Aorta (tissue), 5 donors: Measurements from ENCODE around the gene OLFM1. TPM values are rescaled to one million over a fixed set of nuclear protein-coding genes. Genes with fewer than 3 reads are reported as not detected.
"Not testable (repeated sequence)": the region's sequence is repeated elsewhere in the genome, so short reads cannot be mapped to it uniquely, and the experiment has no call there.

Experiments used
- ATAC-seq: fragments of 200-7000 bp; cut with Tn5 transposase; one replicate; pipeline ENCODE4 v1.9.1; 2022; ENCODE audit warnings: moderate library complexity; ENCODE audit not compliant: low FRiP score
- DNase-seq, 2 donors: peaks; one replicate each; pipeline ENCODE4 v3.0.0-alpha.2; 2020
- H3K27ac ChIP-seq, 2 donors: one replicate each; pipeline ENCODE4 v1.5.1; 2013; ENCODE audit warnings: low read length in 2 of 2, mild to moderate bottlenecking in 2 of 2, moderate library complexity in 2 of 2, control low read depth in 1 of 2, inconsistent platforms in 1 of 2, low read depth in 1 of 2
- H3K27me3 ChIP-seq, 2 donors: one replicate each; pipeline ENCODE4 v1.6.1; 2013; ENCODE audit warnings: control low read depth in 1 of 2, low read length in 1 of 2, mild to moderate bottlenecking in 1 of 2, moderate library complexity in 1 of 2; ENCODE audit not compliant: insufficient read depth in 2 of 2, control insufficient read depth in 1 of 2
- H3K36me3 ChIP-seq, 2 donors: one replicate each; pipeline ENCODE4 v1.6.1; 2013; ENCODE audit warnings: control low read depth in 1 of 2, low read length in 1 of 2, mild to moderate bottlenecking in 1 of 2; ENCODE audit not compliant: insufficient read depth in 2 of 2, control insufficient read depth in 1 of 2
- H3K4me1 ChIP-seq, 2 donors: one replicate each; pipeline ENCODE4 v1.6.1; 2013; ENCODE audit warnings: low read length in 2 of 2, control low read depth in 1 of 2, mild to moderate bottlenecking in 1 of 2, moderate library complexity in 1 of 2; ENCODE audit not compliant: insufficient read depth in 2 of 2, control insufficient read depth in 1 of 2
- H3K4me3 ChIP-seq, 2 donors: one replicate each; pipeline ENCODE4 v1.5.1; 2013; ENCODE audit warnings: low read length in 2 of 2, control low read depth in 1 of 2, mild to moderate bottlenecking in 1 of 2
- H3K9me3 ChIP-seq: one replicate; pipeline ENCODE4 v1.6.1; 2013; ENCODE audit warnings: mild to moderate bottlenecking, low read length; ENCODE audit not compliant: control insufficient read depth
- WGBS, 2 donors: extraction: QIAGEN DNeasy Blood & Tissue Kit; methylation state at CpG; one replicate each; pipeline ENCODE4 v1.1.7; 2013; 5-methylcytosine and 5-hydroxymethylcytosine counted together
- intact Hi-C, 2 donors: fragments of 100-400 bp; cut with DNase I; formaldehyde crosslinking; loops; one replicate each; pipeline versions ENCODE4 v1.14.2 to v1.15.0; 2022
- polyA plus RNA-seq, 2 donors: library from polyadenylated mRNA; stranded (reverse); fragments of 200-250 nt; gene quantifications; one replicate each; pipeline ENCODE4 v1.2.3, GENCODE V29; 2013
- total RNA-seq, 2 donors: library from RNA; stranded (reverse); fragmentation: NEBNext Ultra II Directional; extraction: Animal tissue kit (Norgen Biotek cat#: 25700); gene quantifications; one replicate each; pipeline ENCODE4 v1.2.1, GENCODE V29; 2021
- donor health status: healthy with polysubstance abuse.
- donor health status: Bipolar disorder and iron deficiency.
- donor health status: DM: no; HTN: no; CAD: no.
- donor health status: DM: no; HTN: no; CAD: no.
- donor health status: DM: yes; HTN: yes; CAD: no.

OLFM1 gene
- total and polyA plus RNA-seq, 4 donors = 3.5 to 63.0 (median 14.8) TPM

- Histone ChIP-seq H3K9me3 (peaks cover under 1% of the 10 kb centered on the region), H3K36me3 (no peaks in the 10 kb centered on the region), H3K27ac (no peak overlapping the region), H3K27me3 (no peaks in the 10 kb centered on the region), H3K4me3 (no peak overlapping the region), H3K4me1 (no peaks in the 10 kb centered on the region)
- no peak for DNase-seq
- intact Hi-C loops = no loop called here
- no peak for ATAC-seq
- 78 to 81% methylated on average over 9 of the region's 9 CpGs for WGBS, 2 donors
These were observed 57.8 kb downstream of the OLFM1 start for GRCh38 chr9:135145312-135145711.

- DNase-seq = no peak
- Histone ChIP-seq H3K4me1 (no peaks in the 10 kb centered on the region), H3K27ac (no peak overlapping the region), H3K9me3 (peaks cover 3% of the 10 kb centered on the region), H3K27me3 (no peaks in the 10 kb centered on the region), H3K36me3 (no peaks in the 10 kb centered on the region), H3K4me3 (no peak overlapping the region)
- 64 to 71% methylated on average over 4 of the region's 4 CpGs for WGBS, 2 donors
- intact Hi-C loops = no loop called here
- no peak for ATAC-seq
These were observed 58.8 kb downstream of the OLFM1 start for GRCh38 chr9:135146241-135146640.

GRCh38 chr9:135146766-135147473 is 59.5 kb downstream of the OLFM1 start:
- H3K27me3 ChIP-seq = no peaks in the 10 kb centered on the region
- intact Hi-C loops = no loop called here
- WGBS, 2 donors = 57 to 63% methylated on average over 16 of the region's 16 CpGs
- peaks cover 3% of the 10 kb centered on the region for H3K9me3 ChIP-seq
- no peak overlapping the region for H3K4me3 ChIP-seq
- no peaks in the 10 kb centered on the region for H3K4me1 ChIP-seq
- no peaks in the 10 kb centered on the region for H3K36me3 ChIP-seq
- ATAC-seq (no peak), DNase-seq (no peak)
- no peak overlapping the region for H3K27ac ChIP-seq

- intact Hi-C loops = no loop called here
- Histone ChIP-seq H3K27me3 (no peaks in the 10 kb centered on the region), H3K27ac (no peak overlapping the region), H3K9me3 (peaks cover 3% of the 10 kb centered on the region), H3K4me3 (no peak overlapping the region), H3K36me3 (no peaks in the 10 kb centered on the region), H3K4me1 (no peaks in the 10 kb centered on the region)
- ATAC-seq (no peak), DNase-seq (no peak)
- 72 to 75% methylated on average over 10 to 12 of the region's 12 CpGs for WGBS, 2 donors
These were observed 60.0 kb downstream of the OLFM1 start for GRCh38 chr9:135147474-135147805.

- intact Hi-C loops = no loop called here
These were observed 60.5 kb downstream of the OLFM1 start for GRCh38 chr9:135147938-135148337.

GRCh38 chr9:135148386-135148785 is 60.9 kb downstream of the OLFM1 start:
- Histone ChIP-seq H3K27ac (no peak overlapping the region), H3K27me3 (no peaks in the 10 kb centered on the region), H3K4me3 (no peak overlapping the region), H3K9me3 (peaks cover 3% of the 10 kb centered on the region), H3K4me1 (no peaks in the 10 kb centered on the region), H3K36me3 (no peaks in the 10 kb centered on the region)
- no peak for DNase-seq
- no peak for ATAC-seq
- intact Hi-C loops = no loop called here
- 69 to 74% methylated on average over 7 of the region's 7 CpGs for WGBS, 2 donors

More at GRCh38 chr9:135147938-135148337, 60.5 kb downstream of the OLFM1 start:
- Histone ChIP-seq H3K27ac (no peak overlapping the region), H3K27me3 (no peaks in the 10 kb centered on the region), H3K9me3 (peaks cover 3% of the 10 kb centered on the region), H3K36me3 (no peaks in the 10 kb centered on the region), H3K4me1 (no peaks in the 10 kb centered on the region), H3K4me3 (no peak overlapping the region)
- DNase-seq (no peak), ATAC-seq (no peak)
- 82% methylated on average over 9 of the region's 9 CpGs for WGBS, 2 donors

GRCh38 chr9:135149901-135150300 is 62.4 kb downstream of the OLFM1 start:
- H3K27ac ChIP-seq, H3K27me3 ChIP-seq, H3K9me3 ChIP-seq, DNase-seq, H3K4me3 ChIP-seq, H3K4me1 ChIP-seq, H3K36me3 ChIP-seq, intact Hi-C loops, ATAC-seq: not testable (repeated sequence)
- whole genome bisulfite sequencing, 2 donors = 81 to 87% methylated on average over 9 of the region's 9 CpGs

GRCh38 chr9:135150981-135151380 is 63.5 kb downstream of the OLFM1 start:
- 84 to 87% methylated on average over 11 of the region's 11 CpGs for WGBS, 2 donors
- H3K27me3 ChIP-seq = no peaks in the 10 kb centered on the region
- ATAC-seq (no peak), DNase-seq (no peak)
- no peaks in the 10 kb centered on the region for H3K36me3 ChIP-seq
- peaks cover 3% of the 10 kb centered on the region for H3K9me3 ChIP-seq
- no peak overlapping the region for H3K27ac ChIP-seq
- no peak overlapping the region for H3K4me3 ChIP-seq
- intact Hi-C loops = no loop called here
- no peaks in the 10 kb centered on the region for H3K4me1 ChIP-seq

- H3K27me3 ChIP-seq = no peaks in the 10 kb centered on the region
- 63 to 71% methylated on average over 6 of the region's 6 CpGs for WGBS, 2 donors
These were observed 64.5 kb downstream of the OLFM1 start for GRCh38 chr9:135151757-135152613.

More at GRCh38 chr9:135151757-135152613, 64.5 kb downstream of the OLFM1 start:
- Histone ChIP-seq H3K27ac (no peak overlapping the region), H3K9me3 (peaks cover 3% of the 10 kb centered on the region), H3K4me3 (no peak overlapping the region), H3K36me3 (no peaks in the 10 kb centered on the region), H3K4me1 (no peaks in the 10 kb centered on the region)
- DNase-seq (no peak), ATAC-seq (no peak)
- intact Hi-C loops = no loop called here
